ENCODE measurements around the gene CCDC187. TPM values are rescaled to one million over a fixed set of nuclear protein-coding genes. Genes with fewer than 3 reads are reported as not detected.

CCDC187 gene
- total RNA-seq, 1 experiment from 2014 or later, result 0.04 TPM

GRCh38 chr9:136205707-136205992 lies 98.2 kb downstream of the CCDC187 start (continued):
- TF ChIP-seq, protein P1, sequence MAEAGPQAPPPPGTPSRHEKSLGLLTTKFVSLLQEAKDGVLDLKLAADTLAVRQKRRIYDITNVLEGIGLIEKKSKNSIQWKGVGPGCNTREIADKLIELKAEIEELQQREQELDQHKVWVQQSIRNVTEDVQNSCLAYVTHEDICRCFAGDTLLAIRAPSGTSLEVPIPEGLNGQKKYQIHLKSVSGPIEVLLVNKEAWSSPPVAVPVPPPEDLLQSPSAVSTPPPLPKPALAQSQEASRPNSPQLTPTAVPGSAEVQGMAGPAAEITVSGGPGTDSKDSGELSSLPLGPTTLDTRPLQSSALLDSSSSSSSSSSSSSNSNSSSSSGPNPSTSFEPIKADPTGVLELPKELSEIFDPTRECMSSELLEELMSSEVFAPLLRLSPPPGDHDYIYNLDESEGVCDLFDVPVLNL (CRISPR knock-in tag; IDR thresholded peaks at IDR 0.05; ENCODE audit: borderline replicate concordance, low read depth), result no peak
- no peak for TF ChIP-seq SMAD3 (CRISPR knock-in tag; IDR thresholded peaks at IDR 0.05; ENCODE audit: borderline replicate concordance)

- H3K27ac Mint-ChIP-seq, result no peak within 1 kb of the TSS
- ChIA-PET POLR2A (no interaction called here), CTCF (interaction anchor here (0.7 to 4.4 kb wide), 6 partner anchors 8 to 134 kb away, joined by 3 to 24 read pairs (median 4); no protein-coding TSS in a partner anchor)
- H3K9me3 Mint-ChIP-seq, result no peaks in the 10 kb centered on the region
- DNase-seq (ENCODE audit: low spot score) (peak; percentile 69), ATAC-seq (peak; percentile 36)
- peaks cover 9% of the 10 kb centered on the region; the same call in 1 of the 2 replicates for H3K36me3 Mint-ChIP-seq
- H3K27me3 Mint-ChIP-seq (ENCODE audit: low read depth), result peaks cover 62% of the 10 kb centered on the region
- H3K4me3 Mint-ChIP-seq, result no peak within 1 kb of the TSS; the same call in 1 of the 2 replicates
- H3K4me1 Mint-ChIP-seq, result no peaks in the 10 kb centered on the region
- TF ChIP-seq TEAD4 (CRISPR knock-in tag; IDR thresholded peaks at IDR 0.05) (peak; percentile 23; the same call in 1 of the 2 replicates), E2F5 (CRISPR knock-in tag; IDR thresholded peaks at IDR 0.05) (peak; percentile 65; the same call in 1 of the 2 replicates), SOX15 (CRISPR knock-in tag; IDR thresholded peaks at IDR 0.05) (no peak), ATF1 (CRISPR knock-in tag; IDR thresholded peaks at IDR 0.05) (0 out of 2 replicates have a peak, but pooled peaks have one; percentile 25), FOXP1 (CRISPR knock-in tag; IDR thresholded peaks at IDR 0.05; ENCODE audit: borderline replicate concordance) (peak; percentile 95), E2F1 (CRISPR knock-in tag; IDR thresholded peaks at IDR 0.05) (no peak), MLX (CRISPR knock-in tag; IDR thresholded peaks at IDR 0.05) (no peak), NR1H2 (CRISPR knock-in tag; IDR thresholded peaks at IDR 0.05) (no peak), NFATC4 (CRISPR knock-in tag; IDR thresholded peaks at IDR 0.05) (no peak), USF2 (CRISPR knock-in tag; IDR thresholded peaks at IDR 0.05) (peak; percentile 34; the same call in 1 of the 2 replicates)
- TF ChIP-seq, protein P2, sequence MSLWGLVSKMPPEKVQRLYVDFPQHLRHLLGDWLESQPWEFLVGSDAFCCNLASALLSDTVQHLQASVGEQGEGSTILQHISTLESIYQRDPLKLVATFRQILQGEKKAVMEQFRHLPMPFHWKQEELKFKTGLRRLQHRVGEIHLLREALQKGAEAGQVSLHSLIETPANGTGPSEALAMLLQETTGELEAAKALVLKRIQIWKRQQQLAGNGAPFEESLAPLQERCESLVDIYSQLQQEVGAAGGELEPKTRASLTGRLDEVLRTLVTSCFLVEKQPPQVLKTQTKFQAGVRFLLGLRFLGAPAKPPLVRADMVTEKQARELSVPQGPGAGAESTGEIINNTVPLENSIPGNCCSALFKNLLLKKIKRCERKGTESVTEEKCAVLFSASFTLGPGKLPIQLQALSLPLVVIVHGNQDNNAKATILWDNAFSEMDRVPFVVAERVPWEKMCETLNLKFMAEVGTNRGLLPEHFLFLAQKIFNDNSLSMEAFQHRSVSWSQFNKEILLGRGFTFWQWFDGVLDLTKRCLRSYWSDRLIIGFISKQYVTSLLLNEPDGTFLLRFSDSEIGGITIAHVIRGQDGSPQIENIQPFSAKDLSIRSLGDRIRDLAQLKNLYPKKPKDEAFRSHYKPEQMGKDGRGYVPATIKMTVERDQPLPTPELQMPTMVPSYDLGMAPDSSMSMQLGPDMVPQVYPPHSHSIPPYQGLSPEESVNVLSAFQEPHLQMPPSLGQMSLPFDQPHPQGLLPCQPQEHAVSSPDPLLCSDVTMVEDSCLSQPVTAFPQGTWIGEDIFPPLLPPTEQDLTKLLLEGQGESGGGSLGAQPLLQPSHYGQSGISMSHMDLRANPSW (CRISPR knock-in tag; conservative IDR thresholded peaks at IDR 0.05; ENCODE audit: low read depth), result no peak
- TF ChIP-seq, protein P3, sequence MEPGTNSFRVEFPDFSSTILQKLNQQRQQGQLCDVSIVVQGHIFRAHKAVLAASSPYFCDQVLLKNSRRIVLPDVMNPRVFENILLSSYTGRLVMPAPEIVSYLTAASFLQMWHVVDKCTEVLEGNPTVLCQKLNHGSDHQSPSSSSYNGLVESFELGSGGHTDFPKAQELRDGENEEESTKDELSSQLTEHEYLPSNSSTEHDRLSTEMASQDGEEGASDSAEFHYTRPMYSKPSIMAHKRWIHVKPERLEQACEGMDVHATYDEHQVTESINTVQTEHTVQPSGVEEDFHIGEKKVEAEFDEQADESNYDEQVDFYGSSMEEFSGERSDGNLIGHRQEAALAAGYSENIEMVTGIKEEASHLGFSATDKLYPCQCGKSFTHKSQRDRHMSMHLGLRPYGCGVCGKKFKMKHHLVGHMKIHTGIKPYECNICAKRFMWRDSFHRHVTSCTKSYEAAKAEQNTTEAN (CRISPR knock-in tag; IDR thresholded peaks at IDR 0.05), result peak; percentile 94; the same call in 1 of the 2 replicates
- TF ChIP-seq, protein P4, sequence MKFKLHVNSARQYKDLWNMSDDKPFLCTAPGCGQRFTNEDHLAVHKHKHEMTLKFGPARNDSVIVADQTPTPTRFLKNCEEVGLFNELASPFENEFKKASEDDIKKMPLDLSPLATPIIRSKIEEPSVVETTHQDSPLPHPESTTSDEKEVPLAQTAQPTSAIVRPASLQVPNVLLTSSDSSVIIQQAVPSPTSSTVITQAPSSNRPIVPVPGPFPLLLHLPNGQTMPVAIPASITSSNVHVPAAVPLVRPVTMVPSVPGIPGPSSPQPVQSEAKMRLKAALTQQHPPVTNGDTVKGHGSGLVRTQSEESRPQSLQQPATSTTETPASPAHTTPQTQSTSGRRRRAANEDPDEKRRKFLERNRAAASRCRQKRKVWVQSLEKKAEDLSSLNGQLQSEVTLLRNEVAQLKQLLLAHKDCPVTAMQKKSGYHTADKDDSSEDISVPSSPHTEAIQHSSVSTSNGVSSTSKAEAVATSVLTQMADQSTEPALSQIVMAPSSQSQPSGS (CRISPR knock-in tag; IDR thresholded peaks at IDR 0.05; ENCODE audit: borderline replicate concordance, low read depth), result no peak
- TF ChIP-seq, protein P5, sequence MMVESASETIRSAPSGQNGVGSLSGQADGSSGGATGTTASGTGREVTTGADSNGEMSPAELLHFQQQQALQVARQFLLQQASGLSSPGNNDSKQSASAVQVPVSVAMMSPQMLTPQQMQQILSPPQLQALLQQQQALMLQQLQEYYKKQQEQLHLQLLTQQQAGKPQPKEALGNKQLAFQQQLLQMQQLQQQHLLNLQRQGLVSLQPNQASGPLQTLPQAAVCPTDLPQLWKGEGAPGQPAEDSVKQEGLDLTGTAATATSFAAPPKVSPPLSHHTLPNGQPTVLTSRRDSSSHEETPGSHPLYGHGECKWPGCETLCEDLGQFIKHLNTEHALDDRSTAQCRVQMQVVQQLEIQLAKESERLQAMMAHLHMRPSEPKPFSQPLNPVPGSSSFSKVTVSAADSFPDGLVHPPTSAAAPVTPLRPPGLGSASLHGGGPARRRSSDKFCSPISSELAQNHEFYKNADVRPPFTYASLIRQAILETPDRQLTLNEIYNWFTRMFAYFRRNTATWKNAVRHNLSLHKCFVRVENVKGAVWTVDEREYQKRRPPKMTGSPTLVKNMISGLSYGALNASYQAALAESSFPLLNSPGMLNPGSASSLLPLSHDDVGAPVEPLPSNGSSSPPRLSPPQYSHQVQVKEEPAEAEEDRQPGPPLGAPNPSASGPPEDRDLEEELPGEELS (CRISPR knock-in tag; IDR thresholded peaks at IDR 0.05), result peak; percentile 85
- TF ChIP-seq, protein P1 (CRISPR knock-in tag; IDR thresholded peaks at IDR 0.05; ENCODE audit: borderline replicate concordance, low read depth), result peak; percentile 86
- TF ChIP-seq, protein P6, sequence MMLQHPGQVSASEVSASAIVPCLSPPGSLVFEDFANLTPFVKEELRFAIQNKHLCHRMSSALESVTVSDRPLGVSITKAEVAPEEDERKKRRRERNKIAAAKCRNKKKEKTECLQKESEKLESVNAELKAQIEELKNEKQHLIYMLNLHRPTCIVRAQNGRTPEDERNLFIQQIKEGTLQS (CRISPR knock-in tag; conservative IDR thresholded peaks at IDR 0.05), result no peak
Measured at GRCh38 chr9:136204838-136205706, 98.8 kb downstream of the CCDC187 start, which contains the start of gene LHX3. LHX3 (minus strand) TSS chr9:136205128; CDS start chr9:136205012, 116 bp downstream.
